ENCODE measurements around the gene PROSER2.

- TF ChIP-seq POLR2AphosphoS5 (IDR thresholded peaks at IDR 0.05; ENCODE audit: low read depth, low read length) (no peak), CTCF (IDR thresholded peaks at IDR 0.05) (no peak), REST (IDR thresholded peaks at IDR 0.05; ENCODE audit: insufficient read depth in 1 of 2, low read depth in 2 of 2, low read length in 1 of 2) (no peak)
Observed at GRCh38 chr10:11881477-11882417, 58.6 kb downstream of the PROSER2 start.

Measured in Panc1 (cell line).